GM12878 (cell line): ENCODE data around the gene SEMG1. TPM values are rescaled to one million over a fixed set of nuclear protein-coding genes. Genes with fewer than 3 reads are reported as not detected.

Experiments
- ATAC-seq: fragments of 200-7000 bp; cut with Tn5 transposase; 3 replicates; pipeline ENCODE4 v1.9.1; 2020; ENCODE audit warnings: mild to moderate bottlenecking, moderate library complexity
- BruUV-seq: library from RNA; stranded (reverse); fragments of 400-500 nt; replicated peaks from 2 replicates; lab custom pipeline; 2021; lab: Mats Ljungman, UMichigan
- CTCF ChIA-PET: fragments of 300-600 bp; sonication (Branson Sonifier 250); formaldehyde crosslinking; extraction: SDS; loops from one replicate; lab custom pipeline; 2021; ENCODE audit warnings: inconsistent platforms; lab: Yijun Ruan, JAX
- POLR2A ChIA-PET: fragments of 350-600 bp; formaldehyde crosslinking; extraction: SDS; loops from one replicate; lab custom pipeline; 2021; ENCODE audit warnings: inconsistent platforms; lab: Charles Lee
- RAD21 ChIA-PET: fragments of 300-600 bp; sonication (Branson Sonifier 250); formaldehyde crosslinking; loops from one replicate; lab custom pipeline; 2023; ENCODE audit warnings: antibody characterized with exemption; ENCODE audit not compliant: unreplicated experiment; lab: Charles Lee
- SMC1A ChIA-PET: fragments of 300-600 bp; sonication (Branson Sonifier 250); formaldehyde crosslinking; loops from one replicate; lab custom pipeline; 2023; ENCODE audit not compliant: unreplicated experiment, uncharacterized antibody; lab: Charles Lee
- DNase-seq: peaks from one replicate; pipeline ENCODE4 v3.0.0-alpha.2; 2011; ENCODE audit warnings: low read depth, low spot score
- FAIRE-seq: peaks from 3 replicates; lab custom pipeline; 2011; peaks lifted over from hg19 to GRCh38; lab: Jason Lieb, UNC
- H2AFZ ChIP-seq: 2 replicates; pipeline ENCODE4 v1.6.0; 2011; ENCODE audit warnings: low read depth, low read length, control low read depth; ENCODE audit not compliant: control insufficient read depth
- H3K27ac ChIP-seq: 2 replicates; pipeline ENCODE4 v1.5.1; 2011; ENCODE audit warnings: control low read depth; ENCODE audit not compliant: control insufficient read depth, insufficient read depth
- H3K27me3 ChIP-seq, 2 experiments: replicated peaks in 1 of 2; 2 replicates each; pipeline versions ENCODE4 v1.6.0 to v1.6.1; 2011; ENCODE audit warnings: low read length in 1 of 2; ENCODE audit not compliant: control insufficient read depth in 2 of 2, insufficient read depth in 2 of 2
- H3K36me3 ChIP-seq, 2 experiments: 2 replicates each; pipeline ENCODE4 v1.5.1; 2011; ENCODE audit warnings: low read length in 1 of 2; ENCODE audit not compliant: control insufficient read depth in 2 of 2, insufficient read depth in 2 of 2
- H3K4me1 ChIP-seq: 2 replicates; pipeline ENCODE4 v1.6.1; 2011; ENCODE audit warnings: mild to moderate bottlenecking, low read length, moderate library complexity, mixed read lengths; ENCODE audit not compliant: control insufficient read depth, insufficient read depth
- H3K4me2 ChIP-seq: 2 replicates; pipeline ENCODE4 v1.6.0; 2011; ENCODE audit warnings: control low read depth; ENCODE audit not compliant: control insufficient read depth, insufficient read depth
- H3K4me3 ChIP-seq: fragments of 200-600 bp; sonication (generic); 2 replicates; pipeline ENCODE4 v1.5.1; 2016
- H3K79me2 ChIP-seq: 2 replicates; pipeline ENCODE4 v1.6.0; 2011; ENCODE audit warnings: low read length; ENCODE audit not compliant: control insufficient read depth, insufficient read depth
- H3K9ac ChIP-seq: 2 replicates; pipeline ENCODE4 v1.8.0; 2011; ENCODE audit warnings: low read length, control low read depth, mixed read lengths; ENCODE audit not compliant: control insufficient read depth, insufficient read depth
- H3K9me3 ChIP-seq: replicated peaks from 3 replicates; pipeline ENCODE4 v1.5.1; 2011; ENCODE audit warnings: mild to moderate bottlenecking, low read length; ENCODE audit not compliant: control insufficient read depth, insufficient read depth
- H4K20me1 ChIP-seq: 2 replicates; pipeline ENCODE4 v1.6.0; 2011; ENCODE audit not compliant: control insufficient read depth, insufficient read depth
- ATF7 ChIP-seq: fragments of 450-650 bp; IDR thresholded peaks from 2 replicates; pipeline ENCODE4 v1.6.1; 2016; ENCODE audit warnings: low read depth, mild to moderate bottlenecking
- BACH1 ChIP-seq: fragments of 450-650 bp; IDR thresholded peaks from 2 replicates; pipeline ENCODE4 v1.6.1; 2017; ENCODE audit warnings: mild to moderate bottlenecking, borderline replicate concordance
- DPF2 ChIP-seq: fragments of 450-650 bp; IDR thresholded peaks from 2 replicates; pipeline ENCODE4 v1.6.1; 2017; ENCODE audit warnings: mild to moderate bottlenecking
- EP300 ChIP-seq, 2 experiments: fragments of 150-350 bp in 1 of 2; IDR thresholded peaks; 2 replicates each; pipeline ENCODE4 v1.6.1; 2011 to 2012; ENCODE audit warnings: low read depth in 2 of 2, low read length in 2 of 2, borderline replicate concordance in 1 of 2, improper control_type of control experiment in 1 of 2, inconsistent platforms in 1 of 2; ENCODE audit not compliant: control insufficient read depth in 1 of 2
- KLF5 ChIP-seq: fragments of 450-650 bp; IDR thresholded peaks from 2 replicates; pipeline ENCODE4 v1.6.1; 2014; ENCODE audit warnings: mild to moderate bottlenecking; ENCODE audit not compliant: partially characterized antibody
- MYB ChIP-seq: fragments of 150-350 bp; IDR thresholded peaks from 2 replicates; pipeline ENCODE4 v1.6.1; 2014; ENCODE audit warnings: mild to moderate bottlenecking, low read depth, low read length, borderline replicate concordance
- NFIC ChIP-seq: IDR thresholded peaks from 2 replicates; pipeline ENCODE4 v1.6.1; 2012; ENCODE audit warnings: low read depth, mild to moderate bottlenecking, inconsistent platforms, low read length, moderate library complexity
- NFXL1 ChIP-seq: fragments of 450-650 bp; IDR thresholded peaks from 2 replicates; pipeline ENCODE4 v1.6.1; 2017; ENCODE audit warnings: antibody characterized with exemption, mild to moderate bottlenecking, borderline replicate concordance
- PAX5 ChIP-seq: IDR thresholded peaks from 2 replicates; pipeline ENCODE4 v1.6.1; 2011; ENCODE audit warnings: low read depth, low read length, borderline replicate concordance
- PML ChIP-seq: IDR thresholded peaks from 2 replicates; pipeline ENCODE4 v1.6.1; 2012; ENCODE audit warnings: low read length, inconsistent platforms
- RELA ChIP-seq: fragments of 450-650 bp; IDR thresholded peaks from 2 replicates; pipeline ENCODE4 v1.8.0; 2014; ENCODE audit warnings: borderline replicate concordance; ENCODE audit not compliant: partially characterized antibody
- SMC3 ChIP-seq: IDR thresholded peaks from 2 replicates; pipeline ENCODE4 v1.6.1; 2011; ENCODE audit warnings: low read length, improper control_type of control experiment, borderline replicate concordance
- ZNF384 ChIP-seq: IDR thresholded peaks from 2 replicates; pipeline ENCODE4 v1.6.1; 2012; ENCODE audit warnings: low read depth, mild to moderate bottlenecking, low read length, improper control_type of control experiment, borderline replicate concordance
- ZNF622 ChIP-seq: fragments of 450-650 bp; IDR thresholded peaks from 2 replicates; pipeline ENCODE4 v1.6.1; 2017; ENCODE audit warnings: mild to moderate bottlenecking, inconsistent platforms
- WGBS: methylation state at CpG from one replicate; pipeline ENCODE4 v1.1.6; 2016; ENCODE audit warnings: low lambda C conversion rate; ENCODE audit not compliant: insufficient replicate concordance, insufficient coverage; ENCODE audit errors: missing lambda C conversion rate; 5-methylcytosine and 5-hydroxymethylcytosine counted together
- in situ Hi-C: fragments of 300-500 bp; cut with MboI; formaldehyde crosslinking; loops from 9 replicates; pipeline ENCODE4 v1.14.3; 2018; ENCODE audit warnings: mixed read lengths
- intact Hi-C: fragments of 100-400 bp; cut with micrococcal nuclease; formaldehyde crosslinking; loops from one replicate; pipeline ENCODE4 v1.14.2; 2022; ENCODE audit not compliant: unreplicated experiment
- polyA plus RNA-seq, 11 experiments: library from polyadenylated mRNA; depleted of rRNA in 4 of 11; unstranded in 6 of 11; stranded (reverse) in 5 of 11; fragments of >200 nt; fragmentation: Nextera tagmentation in 4 of 11; fragmentation: Illumina TruSeq in 1 of 11; extraction: Ambion mirVana in 4 of 11; extraction: Trizol in 1 of 11; gene quantifications; 1 replicate in 1 of 11; 2 replicates in 10 of 11; pipeline versions ENCODE4 v1.2.1 to v1.2.3, GENCODE V29; 2011 to 2016; ENCODE audit warnings: inconsistent platforms in 2 of 11, missing spikeins in 2 of 11, low read depth in 1 of 11
- total RNA-seq, 4 experiments: library from RNA; depleted of rRNA in 3 of 4; stranded (reverse); fragments of >200 nt in 3 of 4; fragmentation: Illumina TruSeq in 1 of 4; extraction: Trizol in 1 of 4; gene quantifications; 2 replicates each; pipeline versions ENCODE4 v1.2.1 to v1.2.3, GENCODE V29; 2013 to 2021

The SEMG1 gene
- total and polyA plus RNA-seq, 10 of the 15 experiments (the other 5 are each of a cell fraction or from before 2014, with no cell fraction given): not detected

DNA sequence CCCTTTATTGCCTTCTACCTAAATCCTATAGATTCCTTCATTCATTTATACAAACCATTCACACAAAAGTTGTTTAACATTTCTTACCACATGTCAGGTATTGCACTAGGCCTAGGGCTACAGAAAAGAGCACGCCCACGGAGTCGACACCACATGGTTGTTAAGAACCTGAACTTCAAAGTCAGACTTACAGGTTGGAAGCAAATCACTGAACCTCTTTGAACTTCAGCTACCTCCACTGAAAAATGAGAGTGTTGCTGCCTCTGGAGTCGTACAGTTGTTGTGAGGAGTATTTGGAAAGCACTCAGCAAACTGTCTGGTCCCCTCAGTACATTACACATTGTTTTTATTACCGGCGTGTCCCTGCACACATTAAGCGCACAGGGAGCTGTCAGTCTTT is 50.9 kb downstream of the SEMG1 start:
- H3K9ac ChIP-seq: no peak overlapping the region
- no peaks in the 10 kb centered on the region for H4K20me1 ChIP-seq
- no peaks in the 10 kb centered on the region for H3K9me3 ChIP-seq
- 37% methylated on average over 7 of the region's 7 CpGs for WGBS
- ChIA-PET RAD21 (no interaction called here), CTCF (interaction anchor here (1.0 to 1.4 kb wide), 2 partner anchors 16 to 37 kb away, joined by 3 to 4 read pairs; no protein-coding TSS in a partner anchor), POLR2A (no interaction called here), SMC1A (no interaction called here)
- no TSS peak for BruUV-seq
- H3K4me1 ChIP-seq: peaks cover 4% of the 10 kb centered on the region
- H3K36me3 ChIP-seq: no peaks in the 10 kb centered on the region
- FAIRE-seq (no peak), ATAC-seq (no peak), DNase-seq (no peak)
- H3K79me2 ChIP-seq: no peaks in the 10 kb centered on the region
- peaks cover 1 to 7% of the 10 kb centered on the region in 2 experiments for H3K27me3 ChIP-seq
- no peak overlapping the region for H3K27ac ChIP-seq
- no peak overlapping the region for H2AFZ ChIP-seq
- intact Hi-C loops: no loop called here
- H3K4me2 ChIP-seq: no peak overlapping the region
- in situ Hi-C loops: no loop called here
- no peak for TF ChIP-seq PAX5
- no peak for TF ChIP-seq BACH1
- TF ChIP-seq MYB: no peak
- TF ChIP-seq NFXL1: no peak
- no peak for TF ChIP-seq KLF5
- no peak for TF ChIP-seq PML
- H3K4me3 ChIP-seq: no peak overlapping the region

DNA sequence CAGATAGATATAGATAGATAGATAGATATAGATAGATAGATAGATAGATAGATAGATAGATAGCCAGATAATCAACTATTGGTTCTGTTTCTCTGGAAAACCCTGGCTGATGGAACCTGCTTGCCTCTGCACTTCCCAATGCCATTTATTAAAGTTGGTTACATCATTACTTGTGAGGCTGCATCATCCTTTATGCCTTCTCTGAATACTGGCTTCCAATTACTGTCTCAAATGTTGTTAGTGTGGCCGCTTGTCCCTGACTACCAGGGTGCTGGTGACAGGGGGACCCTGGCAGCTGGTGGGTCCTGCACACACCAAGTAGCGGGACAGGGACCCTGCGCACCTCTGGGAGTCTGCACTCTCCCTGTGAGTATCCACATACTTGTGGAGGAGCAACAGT is 51.4 kb downstream of the SEMG1 start:
- ChIA-PET CTCF (interaction anchor here (1.0 kb wide), 1 partner anchor 16 kb away, joined by 3 read pairs; no protein-coding TSS in a partner anchor), RAD21 (no interaction called here), SMC1A (no interaction called here), POLR2A (no interaction called here)
- Histone ChIP-seq H3K27ac (no peak overlapping the region), H3K9me3 (no peaks in the 10 kb centered on the region), H3K9ac (no peak overlapping the region), H2AFZ (no peak overlapping the region), H3K27me3 (peaks cover 1 to 5% of the 10 kb centered on the region in 2 experiments), H3K4me2 (no peak overlapping the region), H3K4me1 (peaks cover 4% of the 10 kb centered on the region), H3K4me3 (no peak overlapping the region), H4K20me1 (no peaks in the 10 kb centered on the region), H3K79me2 (no peaks in the 10 kb centered on the region), H3K36me3 (no peaks in the 10 kb centered on the region)
- FAIRE-seq: no peak
- ATAC-seq: no peak
- in situ Hi-C loops: no loop called here
- WGBS: 2% methylated on average over 3 of the region's 3 CpGs
- intact Hi-C loops: no loop called here
- no TSS peak for BruUV-seq
- TF ChIP-seq DPF2 (no peak), NFIC (no peak), ATF7 (no peak), RELA (no peak), ZNF384 (no peak), EP300 (IDR thresholded peaks at IDR 0.05; ENCODE audit: borderline replicate concordance in 1 of 2, control insufficient read depth in 1 of 2, low read depth in 2 of 2, low read length in 2 of 2) (no peak), ZNF622 (no peak), SMC3 (no peak)
- DNase-seq: no peak
